Ishikawa (cell line): ENCODE results near the gene GTF2IRD1.

ENCODE experiments used
- CEBPB ChIP-seq: IDR thresholded peaks from 2 replicates; pipeline ENCODE4 v1.6.1; 2012
- CREB1 ChIP-seq: IDR thresholded peaks from 2 replicates; pipeline ENCODE4 v1.6.1; 2012; ENCODE audit warnings: low read depth
- EGR1 ChIP-seq: IDR thresholded peaks from 2 replicates; pipeline ENCODE4 v1.6.1; 2012
- EP300 ChIP-seq: IDR thresholded peaks from 2 replicates; pipeline ENCODE4 v1.6.1; 2012; ENCODE audit warnings: borderline replicate concordance
- FOXM1 ChIP-seq: IDR thresholded peaks from 2 replicates; pipeline ENCODE4 v1.6.1; 2012; ENCODE audit warnings: low read depth, borderline replicate concordance
- MAX ChIP-seq: IDR thresholded peaks from 2 replicates; pipeline ENCODE4 v1.6.1; 2012
- NFIC ChIP-seq: IDR thresholded peaks from 2 replicates; pipeline ENCODE4 v1.6.1; 2012
- RAD21 ChIP-seq: IDR thresholded peaks from 2 replicates; pipeline ENCODE4 v1.6.1; 2012; ENCODE audit warnings: low read depth
- REST ChIP-seq: IDR thresholded peaks from 2 replicates; pipeline ENCODE4 v1.6.1; 2012; ENCODE audit warnings: low read depth, mild to moderate bottlenecking
- TAF1 ChIP-seq: IDR thresholded peaks from 2 replicates; pipeline ENCODE4 v1.6.1; 2012; ENCODE audit warnings: low read depth, mild to moderate bottlenecking
- TCF12 ChIP-seq: IDR thresholded peaks from 2 replicates; pipeline ENCODE4 v1.6.1; 2012; ENCODE audit warnings: low read depth
- TEAD4 ChIP-seq: IDR thresholded peaks from 2 replicates; pipeline ENCODE4 v1.6.1; 2012
- USF1 ChIP-seq: IDR thresholded peaks from 2 replicates; pipeline ENCODE4 v1.6.1; 2012
- YY1 ChIP-seq: IDR thresholded peaks from 2 replicates; pipeline ENCODE4 v1.6.1; 2012; ENCODE audit warnings: low read depth
- ZBTB7A ChIP-seq: IDR thresholded peaks from 2 replicates; pipeline ENCODE4 v1.6.1; 2012; ENCODE audit warnings: low read depth

GTF2IRD1 gene

GRCh38 chr7:74584160-74584954, 130.7 kb downstream of the GTF2IRD1 start:
- TF ChIP-seq TAF1 = no peak
- TF ChIP-seq TCF12 = no peak
- no peak for TF ChIP-seq NFIC
- TF ChIP-seq EGR1 = no peak
- TF ChIP-seq TEAD4 = no peak
- no peak for TF ChIP-seq ZBTB7A

- TF ChIP-seq MAX = no peak
- TF ChIP-seq TEAD4 = no peak
- no peak for TF ChIP-seq NFIC
- no peak for TF ChIP-seq CEBPB
- TF ChIP-seq EGR1 = no peak
Observed at GRCh38 chr7:74585844-74586243, 132.1 kb downstream of the GTF2IRD1 start.

- no peak for TF ChIP-seq USF1
- TF ChIP-seq TAF1 = no peak
- TF ChIP-seq TEAD4 = no peak
Observed at GRCh38 chr7:74586258-74587175, 132.8 kb downstream of the GTF2IRD1 start.

- TF ChIP-seq TCF12 (no peak; the same call in 1 of the 2 replicates), ZBTB7A (no peak), EGR1 (no peak), CREB1 (no peak), TAF1 (no peak), EP300 (peak; percentile 45; the same call in 1 of the 2 replicates), NFIC (peak; percentile 74), USF1 (peak; percentile 90), CEBPB (no peak), REST (no peak), RAD21 (peak; percentile 30), FOXM1 (no peak), MAX (peak; percentile 73), TEAD4 (no peak; the same call in 1 of the 2 replicates), YY1 (no peak)
Observed at GRCh38 chr7:74587435-74588126, 133.9 kb downstream of the GTF2IRD1 start.

GRCh38 chr7:74590813-74591212, 137.1 kb downstream of the GTF2IRD1 start:
- TF ChIP-seq EP300 (no peak), TCF12 (no peak), TAF1 (no peak), YY1 (no peak), EGR1 (no peak), CREB1 (no peak), REST (no peak), TEAD4 (no peak), RAD21 (no peak), FOXM1 (no peak), ZBTB7A (no peak), NFIC (no peak), MAX (no peak), CEBPB (no peak), USF1 (no peak)
